Lower lobe of right lung (tissue), 2 donors: ENCODE measurements around the gene BACH2. TPM values are rescaled to one million over a fixed set of nuclear protein-coding genes. Genes with fewer than 3 reads are reported as not detected.

Experiments
- ATAC-seq, 2 donors: fragments of 200-7000 bp; cut with Tn5 transposase; one replicate each; pipeline ENCODE4 v1.9.1; 2020 to 2022; ENCODE audit warnings: mild to moderate bottlenecking in 2 of 2, moderate library complexity in 2 of 2
- DNase-seq: peaks from one replicate; pipeline ENCODE4 v3.0.0-alpha.2; 2020
- H3K27ac ChIP-seq: fragments of 200-600 bp; one replicate; pipeline ENCODE4 v1.8.0; 2022
- H3K27me3 ChIP-seq: fragments of 200-600 bp; one replicate; pipeline ENCODE4 v1.8.0; 2022; ENCODE audit warnings: low read depth
- H3K36me3 ChIP-seq: fragments of 200-600 bp; one replicate; pipeline ENCODE4 v1.8.0; 2022; ENCODE audit warnings: mild to moderate bottlenecking
- H3K4me1 ChIP-seq: fragments of 200-600 bp; one replicate; pipeline ENCODE4 v1.8.0; 2022
- H3K4me3 ChIP-seq: fragments of 200-600 bp; one replicate; pipeline ENCODE4 v1.8.0; 2022; ENCODE audit warnings: mild to moderate bottlenecking
- H3K9me3 ChIP-seq: fragments of 200-600 bp; one replicate; pipeline ENCODE4 v1.8.0; 2022
- intact Hi-C: fragments of 100-400 bp; cut with DNase I; formaldehyde crosslinking; loops from one replicate; pipeline ENCODE4 v1.11.0; 2022
- total RNA-seq: library from RNA; stranded (reverse); fragmentation: NEBNext Ultra II Directional; extraction: Animal tissue kit (Norgen Biotek cat#: 25700); gene quantifications from one replicate; pipeline ENCODE4 v1.2.1, GENCODE V29; 2021
- TF ChIP-seq, protein P1 (sequence below): fragments of 200-600 bp; IDR thresholded peaks from one replicate; pipeline ENCODE4 v1.8.0; 2022; ENCODE audit warnings: antibody characterized with exemption, mild to moderate bottlenecking
- donor health status: DM: no; HTN: yes; CAD: no; lungs with severe emphysema.

BACH2 gene
- total RNA-seq, 1 donor from 2014 or later = 6.3 TPM

DNA sequence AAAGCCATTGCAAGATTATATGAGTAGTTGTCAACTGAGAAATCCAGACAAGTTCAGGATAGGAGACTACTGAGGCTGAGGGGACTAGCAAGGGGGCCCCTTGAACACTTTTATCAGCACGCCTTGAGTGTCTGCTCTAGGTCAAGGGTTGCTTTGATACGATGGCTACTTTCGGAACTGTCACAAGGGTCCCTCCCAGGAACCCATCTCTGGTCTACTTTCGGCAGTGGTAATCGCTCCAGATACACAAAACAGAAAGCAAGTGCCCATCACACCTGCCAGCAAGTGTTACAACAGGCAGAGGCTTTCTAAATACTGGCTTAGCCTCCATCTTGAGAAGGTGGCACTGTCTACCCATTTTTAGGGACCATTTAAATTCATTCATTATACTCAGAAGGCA, 341.3 kb downstream of the BACH2 start:
- H3K36me3 ChIP-seq = no peaks in the 10 kb centered on the region
- no peaks in the 10 kb centered on the region for H3K4me1 ChIP-seq
- DNase-seq = no peak
- H3K27me3 ChIP-seq = no peaks in the 10 kb centered on the region
- TF ChIP-seq, protein P1, sequence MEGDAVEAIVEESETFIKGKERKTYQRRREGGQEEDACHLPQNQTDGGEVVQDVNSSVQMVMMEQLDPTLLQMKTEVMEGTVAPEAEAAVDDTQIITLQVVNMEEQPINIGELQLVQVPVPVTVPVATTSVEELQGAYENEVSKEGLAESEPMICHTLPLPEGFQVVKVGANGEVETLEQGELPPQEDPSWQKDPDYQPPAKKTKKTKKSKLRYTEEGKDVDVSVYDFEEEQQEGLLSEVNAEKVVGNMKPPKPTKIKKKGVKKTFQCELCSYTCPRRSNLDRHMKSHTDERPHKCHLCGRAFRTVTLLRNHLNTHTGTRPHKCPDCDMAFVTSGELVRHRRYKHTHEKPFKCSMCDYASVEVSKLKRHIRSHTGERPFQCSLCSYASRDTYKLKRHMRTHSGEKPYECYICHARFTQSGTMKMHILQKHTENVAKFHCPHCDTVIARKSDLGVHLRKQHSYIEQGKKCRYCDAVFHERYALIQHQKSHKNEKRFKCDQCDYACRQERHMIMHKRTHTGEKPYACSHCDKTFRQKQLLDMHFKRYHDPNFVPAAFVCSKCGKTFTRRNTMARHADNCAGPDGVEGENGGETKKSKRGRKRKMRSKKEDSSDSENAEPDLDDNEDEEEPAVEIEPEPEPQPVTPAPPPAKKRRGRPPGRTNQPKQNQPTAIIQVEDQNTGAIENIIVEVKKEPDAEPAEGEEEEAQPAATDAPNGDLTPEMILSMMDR = no peak
- no peaks in the 10 kb centered on the region for H3K9me3 ChIP-seq
- no peak overlapping the region for H3K27ac ChIP-seq
- intact Hi-C loops = no loop called here
- ATAC-seq = no peak
- no peak overlapping the region for H3K4me3 ChIP-seq

DNA sequence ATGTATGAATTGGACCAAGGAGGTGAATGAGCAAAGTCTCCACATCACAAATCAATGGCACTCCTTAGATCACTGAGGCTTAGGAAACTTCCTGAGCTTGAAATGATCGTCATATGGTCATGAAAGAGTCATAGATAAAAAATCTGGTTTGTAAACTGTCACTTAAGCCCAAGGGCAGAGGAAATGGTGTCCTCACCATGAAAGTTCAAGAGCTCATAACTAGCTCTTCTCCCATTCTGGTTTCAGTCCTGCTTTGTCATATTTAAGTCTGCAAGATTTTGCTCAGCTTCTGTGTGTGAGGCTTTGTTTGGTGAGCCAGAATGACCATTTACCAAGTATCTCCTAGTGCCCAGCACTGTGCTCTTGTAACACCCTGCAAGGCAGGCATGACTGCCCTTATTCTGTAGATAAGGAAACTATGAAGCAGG, 341.9 kb downstream of the BACH2 start:
- H3K36me3 ChIP-seq = no peaks in the 10 kb centered on the region
- TF ChIP-seq, protein P1 = no peak
- H3K4me1 ChIP-seq = no peaks in the 10 kb centered on the region
- H3K27me3 ChIP-seq = no peaks in the 10 kb centered on the region
- DNase-seq = no peak
- no peaks in the 10 kb centered on the region for H3K9me3 ChIP-seq
- H3K27ac ChIP-seq = no peak overlapping the region
- no peak overlapping the region for H3K4me3 ChIP-seq
- intact Hi-C loops = no loop called here
- ATAC-seq = no peak

DNA sequence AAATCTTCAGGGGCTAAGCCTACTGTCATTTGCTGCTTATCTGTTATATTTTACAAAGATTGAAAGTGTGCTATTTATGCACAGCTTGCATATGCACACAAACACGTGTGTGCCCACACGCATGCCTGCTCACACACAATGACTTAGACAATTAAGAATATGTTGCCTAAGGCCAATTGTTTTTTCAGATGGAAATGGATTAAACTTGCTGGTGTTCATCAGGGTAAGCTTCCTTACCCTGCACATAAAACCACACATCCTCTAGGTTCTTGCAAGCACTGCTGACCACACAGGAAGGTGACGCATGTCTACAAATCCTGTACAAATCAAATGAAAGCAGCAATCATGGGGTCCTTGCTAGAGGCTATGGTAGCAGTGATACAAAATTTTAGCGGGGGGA, 344.0 kb downstream of the BACH2 start:
- no peak overlapping the region for H3K27ac ChIP-seq
- ATAC-seq = peak; percentile 66 to 71
- intact Hi-C loops = no loop called here

DNA sequence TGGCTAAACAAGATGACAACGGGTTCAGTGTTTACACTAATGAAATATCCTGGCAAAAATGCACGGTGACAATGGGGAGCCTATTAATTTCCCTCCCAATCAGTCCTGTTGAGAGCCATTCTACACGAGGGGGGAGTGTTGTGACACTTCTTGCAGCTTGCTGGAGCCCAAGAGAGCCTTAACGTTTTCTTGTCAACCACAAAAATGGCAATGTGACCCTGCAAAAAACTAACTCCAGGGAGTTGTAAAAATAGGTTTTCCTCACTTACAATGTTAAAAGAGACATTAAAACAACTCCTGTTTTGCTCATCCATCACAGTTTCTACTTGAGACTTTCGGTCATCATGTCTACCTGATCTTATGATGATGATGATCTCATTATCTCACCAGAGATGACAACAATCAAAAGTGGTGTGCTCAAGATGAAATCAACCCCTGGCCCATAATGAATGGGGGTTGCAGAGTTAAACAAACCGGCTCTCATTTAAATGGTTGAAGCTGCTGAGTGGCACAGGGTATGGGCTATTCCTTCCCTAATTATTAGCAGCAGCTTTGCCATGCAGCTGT, 344.5 kb downstream of the BACH2 start:
- TF ChIP-seq, protein P1 = no peak
- Histone ChIP-seq H3K4me1 (no peaks in the 10 kb centered on the region), H3K4me3 (no peak overlapping the region), H3K9me3 (no peaks in the 10 kb centered on the region), H3K27ac (no peak overlapping the region), H3K27me3 (no peaks in the 10 kb centered on the region), H3K36me3 (no peaks in the 10 kb centered on the region)
- ATAC-seq (no peak), DNase-seq (no peak)
- intact Hi-C loops = no loop called here

More for the DNA sequence above, 344.0 kb downstream of the BACH2 start:
- H3K9me3 ChIP-seq = no peaks in the 10 kb centered on the region
- H3K36me3 ChIP-seq = no peaks in the 10 kb centered on the region
- TF ChIP-seq, protein P1 = no peak
- H3K27me3 ChIP-seq = no peaks in the 10 kb centered on the region
- H3K4me1 ChIP-seq = no peaks in the 10 kb centered on the region
- no peak for DNase-seq
- no peak overlapping the region for H3K4me3 ChIP-seq

DNA sequence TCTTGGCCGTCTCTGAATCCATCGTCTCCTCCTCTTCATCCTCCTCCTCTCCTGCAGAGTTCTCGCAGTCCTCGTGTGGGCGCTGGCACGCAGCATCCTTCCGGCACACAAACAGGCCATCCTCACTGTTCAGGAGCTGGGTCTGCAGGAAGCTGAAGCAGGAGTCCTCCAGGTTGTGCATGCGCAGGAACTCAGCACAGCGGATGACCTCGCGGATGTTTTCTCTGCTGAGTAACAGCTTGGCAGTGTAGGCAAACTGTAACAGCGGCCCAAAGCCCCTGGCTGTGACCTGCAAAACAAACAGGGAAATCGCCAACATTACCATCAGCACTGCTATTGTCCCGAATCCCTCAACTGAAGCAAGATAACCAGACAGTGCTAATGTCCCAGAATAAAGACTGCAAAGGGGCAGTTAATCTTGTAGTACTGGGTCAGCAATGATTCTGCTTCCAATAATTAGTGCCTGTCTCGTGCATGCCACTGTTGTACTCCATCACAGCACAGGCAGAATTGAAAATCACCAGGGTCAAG, 345.0 kb downstream of the BACH2 start:
- TF ChIP-seq, protein P1 = no peak
- H3K36me3 ChIP-seq = no peaks in the 10 kb centered on the region
- no peak overlapping the region for H3K4me3 ChIP-seq
- H3K4me1 ChIP-seq = no peaks in the 10 kb centered on the region
- intact Hi-C loops = no loop called here
- ATAC-seq (no peak), DNase-seq (no peak)
- no peaks in the 10 kb centered on the region for H3K9me3 ChIP-seq
- no peaks in the 10 kb centered on the region for H3K27me3 ChIP-seq
- H3K27ac ChIP-seq = no peak overlapping the region
